H1 (cell line): Measurements from ENCODE around the gene PSMD9. TPM values are rescaled to one million over a fixed set of nuclear protein-coding genes. Genes with fewer than 3 reads are reported as not detected.

Experiments used
- CTCF ChIA-PET: fragments of 300-600 bp; sonication (Branson Sonifier 250); formaldehyde crosslinking; loops from one replicate; lab custom pipeline; 2021; ENCODE audit not compliant: partially characterized antibody; lab: Charles Lee
- POLR2A ChIA-PET: fragments of 300-600 bp; sonication (Branson Sonifier 250); formaldehyde crosslinking; loops from one replicate; lab custom pipeline; 2021; ENCODE audit warnings: inconsistent platforms; ENCODE audit not compliant: partially characterized antibody; lab: Charles Lee
- DNase-seq, 2 experiments: peaks; one replicate each; pipeline versions ENCODE4 v3.0.0 to v3.0.0-alpha.2; 2010 to 2022; ENCODE audit warnings: low spot score in 2 of 2, low read depth in 1 of 2, mixed read lengths in 1 of 2
- FAIRE-seq: peaks from 2 replicates; lab custom pipeline; 2011; peaks lifted over from hg19 to GRCh38; lab: Jason Lieb, UNC
- H2AFZ ChIP-seq: 2 replicates; pipeline ENCODE4 v1.8.1; 2012; ENCODE audit warnings: low read length, inconsistent platforms
- H2AK5ac ChIP-seq: 2 replicates; pipeline ENCODE4 v1.6.1; 2013; ENCODE audit warnings: low read depth, low read length
- H2BK120ac ChIP-seq: replicated peaks from 2 replicates; pipeline ENCODE3; 2013; ENCODE audit warnings: low read depth, low read length, inconsistent platforms
- H2BK12ac ChIP-seq: 2 replicates; pipeline ENCODE4 v1.6.1; 2013; ENCODE audit warnings: low read depth, low read length
- H2BK15ac ChIP-seq: 2 replicates; pipeline ENCODE4 v1.6.1; 2013; ENCODE audit warnings: low read length
- H2BK20ac ChIP-seq: 2 replicates; pipeline ENCODE4 v1.6.1; 2013; ENCODE audit warnings: low read length
- H2BK5ac ChIP-seq: 2 replicates; pipeline ENCODE4 v1.6.1; 2013; ENCODE audit warnings: low read depth, low read length
- H3K14ac ChIP-seq: 2 replicates; pipeline ENCODE4 v1.6.1; 2013; ENCODE audit warnings: inconsistent platforms; ENCODE audit not compliant: insufficient read length
- H3K18ac ChIP-seq: 2 replicates; pipeline ENCODE4 v1.6.1; 2013; ENCODE audit warnings: low read length; ENCODE audit errors: extremely low read depth
- H3K23ac ChIP-seq: 2 replicates; pipeline ENCODE4 v1.6.1; 2013; ENCODE audit warnings: inconsistent platforms; ENCODE audit not compliant: insufficient read length
- H3K23me2 ChIP-seq: 2 replicates; pipeline ENCODE4 v1.6.1; 2013; ENCODE audit warnings: low read depth, low read length
- H3K27ac ChIP-seq: 2 replicates; pipeline ENCODE4 v1.6.1; 2011; ENCODE audit warnings: low read depth, low read length, inconsistent platforms
- H3K27me3 ChIP-seq, 4 experiments: replicated peaks in 1 of 4; 1 replicate in 1 of 4; 2 replicates in 3 of 4; pipeline versions ENCODE4 v1.6.1 to v1.8.1; 2011 to 2013; ENCODE audit warnings: low read length in 3 of 4, mild to moderate bottlenecking in 3 of 4, inconsistent platforms in 2 of 4, mixed read lengths in 2 of 4, moderate library complexity in 1 of 4; ENCODE audit not compliant: control insufficient read depth in 3 of 4, insufficient read depth in 3 of 4; ENCODE audit errors: extremely low read depth in 1 of 4
- H3K36me3 ChIP-seq, 4 experiments: 2 replicates each; pipeline versions ENCODE4 v1.6.1 to v1.8.1; 2011 to 2013; ENCODE audit warnings: mild to moderate bottlenecking in 4 of 4, low read length in 3 of 4, moderate library complexity in 2 of 4, control low read depth in 1 of 4, inconsistent platforms in 1 of 4; ENCODE audit not compliant: insufficient read depth in 4 of 4, control insufficient read depth in 2 of 4
- H3K4ac ChIP-seq: replicated peaks from 2 replicates; pipeline ENCODE3; 2013; ENCODE audit warnings: low read length, low read depth, mixed read lengths, inconsistent platforms; ENCODE audit not compliant: insufficient read length
- H3K4me1 ChIP-seq, 4 experiments: replicated peaks in 1 of 4; 1 replicate in 1 of 4; 2 replicates in 3 of 4; pipeline versions ENCODE4 v1.6.1 to v1.8.1; 2011 to 2013; ENCODE audit warnings: low read length in 3 of 4, inconsistent platforms in 2 of 4, mixed read lengths in 1 of 4; ENCODE audit not compliant: insufficient read depth in 4 of 4, control insufficient read depth in 3 of 4
- H3K4me2 ChIP-seq, 2 experiments: 2 replicates each; pipeline versions ENCODE4 v1.6.1 to v1.8.1; 2011 to 2013; ENCODE audit warnings: low read depth in 2 of 2, low read length in 2 of 2, control low read depth in 1 of 2, inconsistent platforms in 1 of 2, mild to moderate bottlenecking in 1 of 2; ENCODE audit not compliant: insufficient read depth in 1 of 2
- H3K4me3 ChIP-seq, 4 experiments: fragments of 200-600, 300-600 bp in 1 of 4; sonication (generic), shearing (Covaris generic), sonication (Bioruptor Twin) in 1 of 4; 2 replicates each; pipeline versions ENCODE4 v1.5.1 to v1.8.1; 2011 to 2016; ENCODE audit warnings: low read length in 4 of 4, low read depth in 3 of 4, control low read depth in 2 of 4, inconsistent platforms in 2 of 4, mild to moderate bottlenecking in 2 of 4, mixed read lengths in 1 of 4, moderate library complexity in 1 of 4; ENCODE audit not compliant: insufficient read depth in 2 of 4; ENCODE audit errors: extremely low read depth in 1 of 4
- H3K56ac ChIP-seq: replicated peaks from 2 replicates; pipeline ENCODE3; 2013; ENCODE audit warnings: low read depth, mild to moderate bottlenecking, mixed read lengths, low read length, inconsistent platforms; ENCODE audit not compliant: insufficient read length
- H3K79me1 ChIP-seq: 2 replicates; pipeline ENCODE4 v1.6.1; 2013; ENCODE audit warnings: low read depth, low read length, control low read depth
- H3K79me2 ChIP-seq, 2 experiments: 2 replicates each; pipeline versions ENCODE4 v1.6.1 to v1.8.1; 2012 to 2013; ENCODE audit warnings: low read length in 2 of 2, mild to moderate bottlenecking in 2 of 2, inconsistent platforms in 1 of 2; ENCODE audit not compliant: insufficient read depth in 2 of 2, control insufficient read depth in 1 of 2
- H3K9ac ChIP-seq, 4 experiments: replicated peaks in 1 of 4; 1 replicate in 1 of 4; 2 replicates in 3 of 4; pipeline versions ENCODE4 v1.6.1 to v1.8.1; 2011 to 2013; ENCODE audit warnings: low read depth in 3 of 4, low read length in 3 of 4, control low read depth in 2 of 4, mild to moderate bottlenecking in 2 of 4, moderate library complexity in 2 of 4, inconsistent platforms in 1 of 4; ENCODE audit errors: extremely low read depth in 1 of 4
- H3K9me3 ChIP-seq, 2 experiments: 2 replicates each; pipeline versions ENCODE4 v1.6.1 to v1.8.1; 2012 to 2013; ENCODE audit warnings: mild to moderate bottlenecking in 2 of 2, moderate library complexity in 2 of 2, control low read depth in 1 of 2, inconsistent platforms in 1 of 2, low read depth in 1 of 2, low read length in 1 of 2, mixed read lengths in 1 of 2; ENCODE audit not compliant: insufficient read depth in 2 of 2
- H4K20me1 ChIP-seq, 2 experiments: replicated peaks in 1 of 2; 2 replicates each; pipeline versions ENCODE3 to v1.8.1; 2011 to 2013; ENCODE audit warnings: inconsistent platforms in 2 of 2, low read length in 2 of 2, mild to moderate bottlenecking in 1 of 2; ENCODE audit not compliant: insufficient read depth in 2 of 2, control insufficient read depth in 1 of 2
- H4K5ac ChIP-seq: 2 replicates; pipeline ENCODE4 v1.6.1; 2013; ENCODE audit warnings: low read length, low read depth, mixed read lengths, inconsistent platforms; ENCODE audit not compliant: insufficient read length
- H4K8ac ChIP-seq: 2 replicates; pipeline ENCODE4 v1.8.0; 2013; ENCODE audit warnings: mild to moderate bottlenecking, moderate library complexity, low read length, inconsistent platforms; ENCODE audit not compliant: insufficient read depth; ENCODE audit errors: extremely low read depth
- H4K91ac ChIP-seq: replicated peaks from 2 replicates; pipeline ENCODE3; 2013; ENCODE audit warnings: low read length, mixed read lengths, inconsistent platforms; ENCODE audit not compliant: insufficient read length
- GTF2F1 ChIP-seq: IDR thresholded peaks from 2 replicates; pipeline ENCODE4 v1.6.1; 2012; ENCODE audit warnings: low read depth, low read length, improper control_type of control experiment, borderline replicate concordance
- WGBS, 2 experiments: shearing (Covaris generic) in 1 of 2; methylation state at CpG; one replicate each; pipeline versions ENCODE4 v1.1.6 to v1.1.7; 2013 to 2015; ENCODE audit warnings: low lambda C conversion rate in 2 of 2, mixed read lengths in 2 of 2, inconsistent platforms in 1 of 2, low coverage in 1 of 2, missing lambda C conversion rate in 1 of 2; ENCODE audit not compliant: insufficient replicate concordance in 2 of 2, insufficient coverage in 1 of 2, insufficient read length in 1 of 2; ENCODE audit errors: extremely low coverage in 1 of 2, missing lambda C conversion rate in 1 of 2; 5-methylcytosine and 5-hydroxymethylcytosine counted together
- polyA plus RNA-seq, 7 experiments: library from polyadenylated mRNA; depleted of rRNA in 3 of 7; stranded (reverse) in 5 of 7; unstranded in 2 of 7; fragments of >200 nt in 5 of 7; fragments of 200-250 nt in 2 of 7; gene quantifications; 1 replicate in 5 of 7; 2 replicates in 1 of 7; 4 replicates in 1 of 7; pipeline versions ENCODE4 v1.2.1 to v1.2.3, GENCODE V29; 2011 to 2013; ENCODE audit warnings: missing spikeins in 2 of 7, mixed read lengths in 2 of 7
- total RNA-seq: library from RNA; stranded (reverse); fragmentation: NEBNext Ultra II Directional; extraction: Animal tissue kit (Norgen Biotek cat#: 25700); gene quantifications from 2 replicates; pipeline ENCODE4 v1.2.1, GENCODE V29; 2021

Gene PSMD9
- total and polyA plus RNA-seq, 2 of the 8 experiments (the other 6 are each of a cell fraction or from before 2014, with no cell fraction given) = 28.8 to 36.1 TPM

GRCh38 chr12:121873216-121873569 is 15.4 kb upstream of the PSMD9 start:
- no peak overlapping the region for H2BK5ac ChIP-seq
- TF ChIP-seq GTF2F1 = no peak

More at GRCh38 chr12:121873216-121873569, 15.4 kb upstream of the PSMD9 start:
- CTCF ChIA-PET = interaction anchor here (0.6 to 2.6 kb wide), 4 partner anchors 10 to 1674 kb away, joined by 3 to 11 read pairs (median 6); partner anchors contain the start of gene PSMD9
- Histone ChIP-seq H3K23ac (no peak overlapping the region), H3K4ac (no peak overlapping the region), H3K23me2 (no peaks in the 10 kb centered on the region), H3K9ac (no peak overlapping the region), H3K4me3 (no peak overlapping the region), H3K18ac (no peak overlapping the region), H3K9me3 (no peaks in the 10 kb centered on the region), H3K4me2 (no peak overlapping the region), H3K4me1 (no peaks in the 10 kb centered on the region), H3K79me1 (no peaks in the 10 kb centered on the region), H3K79me2 (no peaks in the 10 kb centered on the region), H3K27me3 (no peaks in the 10 kb centered on the region), H3K27ac (no peak overlapping the region), H2BK15ac (no peak overlapping the region), H4K5ac (no peak overlapping the region), H2AK5ac (no peak overlapping the region), H4K20me1 (no peaks in the 10 kb centered on the region), H2BK12ac (no peak overlapping the region), H2BK120ac (no peak overlapping the region), H4K91ac (no peak overlapping the region), H3K14ac (no peak overlapping the region), H3K36me3 (no peaks in the 10 kb centered on the region), H3K56ac (no peak overlapping the region), H2BK20ac (no peak overlapping the region), H2AFZ (no peak overlapping the region), H4K8ac (no peak overlapping the region)
- POLR2A ChIA-PET = interaction anchor here (1.1 to 1.6 kb wide), 2 partner anchors 70 to 75 kb away, joined by 4 read pairs; no protein-coding TSS in a partner anchor
- 92% methylated on average over 6 of the region's 6 CpGs; no CpG with 5 or more reads in 1 of the 2 experiments for WGBS, 2 experiments
- no peak for DNase-seq
- no peak for FAIRE-seq
